Measurements from ENCODE around the gene SCAP. TPM values are rescaled to one million over a fixed set of nuclear protein-coding genes. Genes with fewer than 3 reads are reported as not detected.
"Not testable (repeated sequence)": the region's sequence is repeated elsewhere in the genome, so short reads cannot be mapped to it uniquely, and the experiment has no call there.

SCAP gene
- total RNA-seq, 1 experiment from 2014 or later: 81.4 TPM

DNA sequence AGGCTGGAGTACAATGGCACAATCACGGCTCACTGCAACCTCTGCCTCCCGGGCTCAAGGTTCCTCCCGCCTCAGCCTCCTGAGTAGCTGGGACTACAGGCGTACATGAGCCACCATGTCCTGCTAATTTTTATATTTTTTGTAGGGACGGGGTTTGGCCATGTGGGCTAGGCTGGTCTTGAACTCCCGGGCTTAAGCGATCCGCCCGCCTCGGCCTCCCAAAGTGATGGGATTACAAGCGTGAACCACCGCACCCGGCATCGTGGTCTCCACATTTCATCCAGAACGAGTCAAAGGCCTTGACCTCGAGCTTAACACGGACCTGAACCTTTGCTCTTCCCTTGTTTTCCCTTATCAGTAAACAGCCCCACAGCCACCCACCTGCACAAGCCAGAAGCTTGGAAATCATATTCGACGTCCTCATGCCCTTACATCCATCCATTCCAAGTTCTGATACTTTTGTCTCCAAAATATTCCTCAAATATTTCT lies 96.3 kb downstream of the SCAP start:
- DNase-seq (ENCODE audit: low spot score): no peak
- in situ Hi-C loops (cut with HindIII; ENCODE audit: low sequenced_read_pairs): no loop called here

DNA sequence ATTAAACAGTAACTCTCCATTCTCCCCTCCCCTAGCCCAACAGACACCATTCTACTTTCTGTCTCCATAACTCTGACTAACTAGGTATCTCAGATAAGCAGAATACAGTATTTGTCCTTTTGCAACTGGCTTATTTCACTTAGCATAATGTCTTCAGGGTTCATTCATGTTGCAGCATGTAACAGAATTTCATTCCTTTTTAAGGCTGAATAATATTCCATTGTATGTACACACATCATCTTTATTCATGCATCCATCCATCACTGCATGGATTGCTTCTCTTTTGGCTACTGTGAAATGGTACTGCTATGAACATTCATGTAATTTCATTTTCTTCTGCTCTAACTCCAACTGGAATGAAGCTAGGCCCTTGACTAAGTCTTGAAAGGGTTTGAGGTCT lies 96.9 kb downstream of the SCAP start:
- no peak for DNase-seq (ENCODE audit: low spot score)
- in situ Hi-C loops (cut with HindIII; ENCODE audit: low sequenced_read_pairs): no loop called here

- no peak for DNase-seq (ENCODE audit: low spot score)
- in situ Hi-C loops (cut with HindIII; ENCODE audit: low sequenced_read_pairs): no loop called here
Measured at GRCh38 chr3:47377186-47377585, 98.6 kb downstream of the SCAP start.

DNA sequence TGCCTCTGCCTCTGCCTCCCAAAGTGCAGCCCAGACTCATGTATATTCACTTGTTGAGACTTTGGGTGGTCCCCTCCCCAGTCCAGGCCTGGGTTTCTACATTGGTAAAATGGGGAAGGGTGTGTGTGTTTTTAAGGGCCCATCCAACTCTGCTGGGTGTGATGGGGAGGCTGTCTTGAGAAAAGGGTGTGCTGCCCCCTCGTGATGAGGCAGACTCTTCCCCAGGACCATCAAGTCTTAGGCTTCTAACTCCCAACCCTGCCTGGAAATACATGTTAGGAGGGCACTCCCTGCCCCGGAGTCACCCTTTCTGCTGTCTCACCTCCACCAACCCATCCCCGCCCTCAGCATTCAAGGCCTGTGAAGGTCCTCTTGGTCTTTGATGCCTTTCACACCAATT lies 99.3 kb downstream of the SCAP start:
- in situ Hi-C loops (cut with HindIII; ENCODE audit: low sequenced_read_pairs): no loop called here
- no peak for DNase-seq (ENCODE audit: low spot score)

GRCh38 chr3:47374587-47374986 lies 101.2 kb downstream of the SCAP start:
- in situ Hi-C loops (cut with HindIII; ENCODE audit: low sequenced_read_pairs): no loop called here
- DNase-seq (ENCODE audit: low spot score): no peak

DNA sequence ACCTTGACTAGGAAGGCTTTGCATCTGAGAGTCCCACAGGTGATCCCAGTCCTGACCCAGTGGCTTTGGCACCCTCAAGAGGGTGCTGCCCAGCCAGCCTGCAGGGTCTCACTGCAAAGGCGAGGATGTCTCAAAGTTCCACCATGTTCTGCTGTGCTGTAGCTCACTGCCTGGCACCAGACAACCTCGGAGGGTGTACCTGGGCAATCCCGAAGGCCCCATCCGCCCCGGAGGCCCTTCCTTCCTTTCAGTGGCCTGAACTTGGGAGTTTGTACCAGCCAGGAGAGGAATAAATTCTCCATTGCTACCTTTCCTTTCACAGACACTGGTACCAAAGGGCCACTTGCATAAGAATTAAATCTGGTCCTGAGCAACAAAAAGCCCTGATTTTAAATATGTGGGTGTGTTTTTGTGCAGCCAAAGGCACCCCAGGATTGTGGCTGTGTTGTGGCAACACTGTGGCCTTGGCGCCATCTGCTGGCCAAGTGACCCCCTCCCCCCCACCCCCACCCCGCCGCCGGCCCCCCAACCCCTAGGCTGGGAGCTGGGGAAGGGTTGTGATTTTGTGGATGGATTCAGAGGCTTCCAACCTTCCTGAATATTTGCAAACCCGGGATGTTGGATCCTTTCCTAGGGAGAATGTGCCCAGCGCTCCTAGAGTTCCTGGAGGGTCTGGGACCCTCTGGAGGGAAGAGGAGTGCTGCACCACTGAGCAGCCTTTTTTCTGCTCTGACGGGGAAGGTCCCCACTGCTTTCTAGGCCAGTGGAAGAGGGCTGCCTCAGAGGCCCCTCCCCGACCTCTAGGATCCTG lies 104.6 kb downstream of the SCAP start:
- peak; percentile 12 for DNase-seq (ENCODE audit: low spot score)
- in situ Hi-C loops (cut with HindIII; ENCODE audit: low sequenced_read_pairs): no loop called here

- DNase-seq (ENCODE audit: low spot score); in situ Hi-C loops (cut with HindIII; ENCODE audit: low sequenced_read_pairs): not testable (repeated sequence)
Measured at GRCh38 chr3:47370020-47370419, 105.7 kb downstream of the SCAP start.

DNA sequence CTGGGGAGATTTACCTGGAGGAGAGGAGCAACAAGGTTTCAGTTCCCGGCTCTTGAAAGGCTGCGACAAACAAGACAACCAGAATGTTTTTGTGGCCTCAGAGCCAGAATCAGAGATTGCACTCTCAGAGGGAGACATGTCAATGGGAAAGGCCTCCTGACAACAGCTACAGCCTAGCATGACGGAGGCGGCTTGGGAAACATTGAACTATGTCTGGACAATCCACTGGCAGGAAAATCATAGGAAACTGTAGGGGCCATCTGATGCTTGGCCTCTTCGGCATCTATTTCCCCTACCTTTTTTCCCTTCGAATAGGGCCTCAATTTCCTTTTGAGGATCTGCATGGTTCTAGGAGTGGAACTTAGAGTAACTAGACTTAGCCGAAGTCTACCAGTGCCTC lies 108.1 kb downstream of the SCAP start:
- in situ Hi-C loops (cut with HindIII; ENCODE audit: low sequenced_read_pairs): no loop called here
- no peak for DNase-seq (ENCODE audit: low spot score)

DNA sequence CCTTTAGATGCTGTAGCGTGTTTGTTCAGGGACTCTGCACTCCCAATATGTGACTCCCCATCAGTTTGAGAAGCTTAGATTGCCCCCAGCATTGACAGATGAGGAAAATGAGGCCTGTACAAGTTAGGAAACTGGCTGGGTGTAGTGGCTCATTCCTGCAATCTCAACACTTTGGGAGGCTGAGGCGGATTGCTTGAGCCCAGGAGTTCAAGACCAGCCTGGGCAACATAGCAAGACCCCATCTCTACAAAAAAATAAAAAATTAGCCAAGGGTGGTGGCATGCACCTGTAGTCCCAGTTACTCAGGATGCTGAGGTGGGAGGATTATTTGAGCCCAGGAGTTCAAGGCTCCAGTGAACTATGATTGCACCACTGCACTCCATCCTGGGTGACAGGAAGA lies 108.9 kb downstream of the SCAP start:
- DNase-seq (ENCODE audit: low spot score): no peak
- in situ Hi-C loops (cut with HindIII; ENCODE audit: low sequenced_read_pairs): no loop called here

- in situ Hi-C loops (cut with HindIII; ENCODE audit: low sequenced_read_pairs): no loop called here
- peak; percentile 66 for DNase-seq (ENCODE audit: low spot score)
Measured at GRCh38 chr3:47365213-47366153, 110.3 kb downstream of the SCAP start.

Other genes with a start within 250 kb of the SCAP start
- gene KIF9, start 193.1 kb downstream of the SCAP start, total RNA-seq (2014; rRNA removed; shearing (Covaris generic)): 2.6 and 17.1 TPM in 2 replicates
- gene KLHL18, start 193.0 kb downstream of the SCAP start, total RNA-seq (2014; rRNA removed; shearing (Covaris generic)): 8.7 and 19.4 TPM in 2 replicates
- gene PTPN23, start 94.9 kb downstream of the SCAP start, total RNA-seq (2014; rRNA removed; shearing (Covaris generic)): 6.6 and 9.0 TPM in 2 replicates
- gene ELP6, start 37.8 kb upstream of the SCAP start, total RNA-seq (2014; rRNA removed; shearing (Covaris generic)): 59.2 and 87.4 TPM in 2 replicates
- gene CSPG5, start 102.9 kb upstream of the SCAP start, total RNA-seq (2014; rRNA removed; shearing (Covaris generic)): 5.9 and 8.5 TPM in 2 replicates

All from G401 (cell line).